ENCODE measurements around the gene FADD.
"Not testable (repeated sequence)": the region's sequence is repeated elsewhere in the genome, so short reads cannot be mapped to it uniquely, and the experiment has no call there.

The FADD gene

DNA sequence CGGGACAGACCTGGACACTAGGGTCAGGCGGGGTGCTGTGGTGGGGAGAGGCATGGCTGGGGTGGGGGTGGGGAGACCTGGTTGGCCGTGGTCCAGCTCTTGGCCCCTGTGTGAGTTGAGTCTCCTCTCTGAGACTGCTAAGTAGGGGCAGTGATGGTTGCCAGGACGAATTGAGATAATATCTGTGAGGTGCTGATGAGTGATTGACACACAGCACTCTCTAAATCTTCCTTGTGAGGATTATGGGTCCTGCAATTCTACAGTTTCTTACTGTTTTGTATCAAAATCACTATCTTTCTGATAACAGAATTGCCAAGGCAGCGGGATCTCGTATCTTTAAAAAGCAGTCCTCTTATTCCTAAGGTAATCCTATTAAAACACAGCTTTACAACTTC, 3.9 kb downstream of the FADD start:
- H3K4me3 ChIP-seq (ENCODE audit: low read depth, low read length): no peak overlapping the region
- TF ChIP-seq, protein P1, sequence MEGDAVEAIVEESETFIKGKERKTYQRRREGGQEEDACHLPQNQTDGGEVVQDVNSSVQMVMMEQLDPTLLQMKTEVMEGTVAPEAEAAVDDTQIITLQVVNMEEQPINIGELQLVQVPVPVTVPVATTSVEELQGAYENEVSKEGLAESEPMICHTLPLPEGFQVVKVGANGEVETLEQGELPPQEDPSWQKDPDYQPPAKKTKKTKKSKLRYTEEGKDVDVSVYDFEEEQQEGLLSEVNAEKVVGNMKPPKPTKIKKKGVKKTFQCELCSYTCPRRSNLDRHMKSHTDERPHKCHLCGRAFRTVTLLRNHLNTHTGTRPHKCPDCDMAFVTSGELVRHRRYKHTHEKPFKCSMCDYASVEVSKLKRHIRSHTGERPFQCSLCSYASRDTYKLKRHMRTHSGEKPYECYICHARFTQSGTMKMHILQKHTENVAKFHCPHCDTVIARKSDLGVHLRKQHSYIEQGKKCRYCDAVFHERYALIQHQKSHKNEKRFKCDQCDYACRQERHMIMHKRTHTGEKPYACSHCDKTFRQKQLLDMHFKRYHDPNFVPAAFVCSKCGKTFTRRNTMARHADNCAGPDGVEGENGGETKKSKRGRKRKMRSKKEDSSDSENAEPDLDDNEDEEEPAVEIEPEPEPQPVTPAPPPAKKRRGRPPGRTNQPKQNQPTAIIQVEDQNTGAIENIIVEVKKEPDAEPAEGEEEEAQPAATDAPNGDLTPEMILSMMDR (IDR thresholded peaks at IDR 0.05; ENCODE audit: low read depth, low read length): no peak

DNA sequence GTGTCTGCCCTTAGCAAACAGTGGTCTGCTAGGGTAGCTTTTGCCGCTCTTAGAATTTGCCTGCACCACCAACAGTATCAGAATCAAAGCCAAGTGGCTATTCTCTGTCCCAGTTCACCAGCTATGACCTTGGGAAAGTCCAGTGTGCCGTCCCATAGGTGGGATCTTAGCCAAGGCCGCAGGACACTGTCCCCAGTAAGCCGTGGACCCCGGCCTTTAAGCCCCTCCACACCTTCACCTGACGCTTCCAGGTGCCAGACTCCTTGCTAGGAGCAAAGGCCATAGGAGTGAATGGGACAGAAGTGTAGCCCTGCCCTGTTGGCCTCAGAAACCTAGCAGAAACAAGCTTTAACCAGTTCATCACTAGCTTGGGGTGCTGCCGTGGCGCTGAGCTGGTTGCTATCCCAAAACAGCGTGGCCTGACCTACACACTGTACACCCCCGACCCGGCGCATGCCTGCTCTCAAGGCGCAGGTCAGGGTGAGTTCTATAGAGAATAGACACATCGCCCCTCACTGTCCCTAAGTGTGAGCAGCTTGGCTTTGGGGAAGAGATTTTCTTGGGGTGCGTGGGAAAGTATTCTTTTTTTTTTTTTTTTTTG, 4.5 kb downstream of the FADD start:
- TF ChIP-seq, protein P1 (IDR thresholded peaks at IDR 0.05; ENCODE audit: low read depth, low read length): no peak
- H3K4me3 ChIP-seq (ENCODE audit: low read depth, low read length): no peak overlapping the region

DNA sequence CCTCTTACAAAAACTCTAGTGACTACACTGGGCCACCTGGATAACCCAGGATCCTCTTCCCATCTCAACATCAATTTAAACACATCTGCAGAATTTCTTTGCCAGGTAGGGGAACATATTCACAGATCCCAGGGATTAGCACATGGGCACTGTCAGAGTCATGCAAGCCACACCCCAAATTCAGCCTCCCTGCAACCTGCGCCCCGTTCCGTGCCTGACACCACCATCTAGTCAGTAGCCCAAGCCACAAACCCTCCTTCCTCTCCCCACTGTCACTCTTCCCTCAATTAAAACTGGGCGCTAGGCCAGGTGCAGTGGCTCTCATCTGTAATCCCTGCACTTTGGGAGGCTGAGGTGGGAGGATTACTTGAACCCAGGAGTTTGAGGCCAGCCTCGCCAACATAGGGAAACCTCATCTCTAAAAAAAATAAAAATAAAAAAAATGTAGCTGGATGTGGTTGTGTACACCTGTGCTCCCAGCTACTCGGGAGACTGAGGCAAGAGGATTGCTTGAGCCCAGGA, 6.4 kb downstream of the FADD start:
- TF ChIP-seq, protein P1 (IDR thresholded peaks at IDR 0.05; ENCODE audit: low read depth, low read length): no peak

DNA sequence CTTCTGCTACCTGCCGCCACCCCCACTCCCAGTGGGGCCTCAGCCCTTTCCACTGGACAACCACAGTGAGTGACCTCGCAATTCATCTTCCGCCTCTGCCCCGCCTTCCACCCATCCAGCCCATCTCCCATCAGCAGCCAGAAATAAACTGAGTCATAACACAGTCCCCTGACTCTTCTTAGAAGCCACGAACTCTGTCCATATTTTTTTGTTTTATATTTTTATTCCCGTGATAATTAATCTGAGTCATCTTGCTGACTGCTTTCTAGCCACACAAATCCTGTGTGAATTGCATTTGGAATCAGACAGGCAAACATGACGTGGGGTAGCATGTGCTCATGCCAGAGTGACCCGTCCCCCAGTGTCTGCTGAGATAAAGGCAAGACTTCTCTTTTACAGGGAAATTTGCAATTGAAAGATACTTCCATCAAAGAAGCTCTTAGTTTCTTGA, 7.0 kb downstream of the FADD start:
- TF ChIP-seq, protein P1 (IDR thresholded peaks at IDR 0.05; ENCODE audit: low read depth, low read length): no peak
- H3K4me3 ChIP-seq (ENCODE audit: low read depth, low read length): no peak overlapping the region

More for the DNA sequence above, 6.4 kb downstream of the FADD start:
- no peak overlapping the region for H3K4me3 ChIP-seq (ENCODE audit: low read depth, low read length)

DNA sequence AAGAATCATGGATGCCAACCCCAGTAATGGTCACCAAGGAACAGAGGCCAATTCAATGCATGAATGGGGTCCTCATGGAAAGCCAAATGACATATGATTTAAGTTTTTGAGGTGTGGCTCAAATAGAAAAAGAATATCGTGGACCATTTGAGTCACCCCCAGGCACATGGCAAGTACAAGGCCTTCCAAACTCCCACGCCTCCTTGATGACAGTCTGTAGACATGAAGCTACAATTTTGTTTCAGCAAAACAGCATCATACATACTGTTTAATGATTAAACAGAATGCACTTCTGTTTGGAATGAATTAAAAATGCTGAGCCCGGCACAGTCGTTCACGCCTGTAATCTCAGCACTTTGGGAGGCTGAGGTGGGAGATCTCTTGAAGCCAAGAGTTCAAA, 7.4 kb downstream of the FADD start:
- no peak overlapping the region for H3K4me3 ChIP-seq (ENCODE audit: low read depth, low read length)
- TF ChIP-seq, protein P1 (IDR thresholded peaks at IDR 0.05; ENCODE audit: low read depth, low read length): no peak

DNA sequence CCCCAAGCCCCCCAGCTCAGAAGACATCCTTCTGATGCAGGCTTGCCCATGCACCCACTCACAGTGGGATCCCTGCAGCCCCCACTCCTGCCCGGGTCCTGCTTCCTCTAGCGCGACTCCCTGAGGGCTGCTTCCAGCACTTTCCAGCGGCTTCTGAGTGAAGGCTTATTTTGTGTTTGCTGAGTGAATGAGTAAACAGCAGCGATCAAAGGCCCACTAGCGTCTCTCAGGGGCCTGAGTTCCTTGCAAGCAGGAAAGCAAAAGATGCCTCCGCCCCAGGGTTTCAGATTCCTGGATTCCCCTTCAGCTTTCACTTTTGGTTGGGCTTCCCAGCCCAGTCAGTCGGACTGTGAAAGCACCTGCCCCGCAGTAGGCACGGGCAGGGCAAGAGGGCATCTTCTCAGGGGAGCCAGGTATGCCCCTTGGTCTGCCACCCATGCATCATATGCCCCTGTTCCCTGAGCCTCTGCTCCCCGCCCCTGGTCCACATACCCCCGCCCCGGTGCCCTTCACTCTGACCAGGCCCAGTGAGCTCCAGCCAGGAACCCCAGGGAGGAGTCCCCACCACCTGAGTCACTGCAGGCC, 9.2 kb downstream of the FADD start:
- TF ChIP-seq, protein P1 (IDR thresholded peaks at IDR 0.05; ENCODE audit: low read depth, low read length): no peak
- H3K4me3 ChIP-seq (ENCODE audit: low read depth, low read length): no peak overlapping the region

DNA sequence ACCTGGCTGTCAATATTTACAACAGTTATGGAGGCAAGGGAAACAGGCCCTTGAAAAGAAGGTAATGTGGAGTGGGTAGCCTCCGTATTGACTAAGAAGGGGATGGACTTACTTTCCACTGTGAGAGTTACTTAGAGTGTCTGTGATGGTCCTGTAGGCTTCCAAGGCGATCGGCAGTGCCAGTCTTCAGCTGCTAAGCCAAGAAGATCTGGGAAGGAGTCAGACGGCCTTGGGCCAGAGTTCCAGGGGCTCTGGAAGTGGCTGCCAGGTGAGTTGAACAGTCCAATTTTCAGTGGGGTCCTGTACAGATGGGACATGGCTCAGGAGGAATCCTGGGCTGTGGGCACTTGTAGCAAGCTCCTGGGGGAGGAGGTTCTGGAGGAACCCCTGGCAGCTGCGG, 14.3 kb downstream of the FADD start:
- not testable (repeated sequence) for H3K4me3 ChIP-seq (ENCODE audit: low read depth, low read length)

DNA sequence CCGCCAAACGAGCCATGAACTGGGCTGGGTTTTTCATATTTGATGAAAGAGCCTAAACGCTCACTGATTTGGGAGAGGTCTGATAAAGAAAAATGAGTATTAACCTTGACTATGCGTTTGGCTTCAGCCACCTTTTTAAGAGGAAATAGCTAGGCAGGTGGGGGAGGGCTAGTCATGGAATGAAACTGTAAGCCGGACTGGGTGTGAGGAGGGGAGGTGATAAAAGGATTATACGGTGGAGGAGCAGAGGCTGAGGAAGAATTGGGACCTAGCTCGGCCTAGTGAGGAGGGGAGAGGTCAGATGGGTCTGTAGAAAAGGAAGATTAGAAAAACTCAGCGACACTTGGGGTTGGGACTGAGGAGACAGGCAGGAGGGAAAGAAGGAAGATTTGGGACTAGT, 15.0 kb downstream of the FADD start:
- H3K4me3 ChIP-seq (ENCODE audit: low read depth, low read length): not testable (repeated sequence)

All from WI38 (cell line).